ENCODE data around the gene C1QTNF5. TPM values are rescaled to one million over a fixed set of nuclear protein-coding genes. Genes with fewer than 3 reads are reported as not detected.

The C1QTNF5 gene
- total RNA-seq, 1 experiment from 2014 or later, result not detected

GRCh38 chr11:119300198-119300964 is 40.3 kb downstream of the C1QTNF5 start:
- intact Hi-C loops (cut with micrococcal nuclease; ENCODE audit: unreplicated experiment) (no loop called here), in situ Hi-C loops (cut with HindIII; ENCODE audit: low pct_unique_long_range_greater_than_20kb, low sequenced_read_pairs) (no loop called here)
- DNase-seq (ENCODE audit: low read depth, low spot score) (no peak), ATAC-seq (no peak)
- H3K36me3 ChIP-seq (ENCODE audit: control insufficient read depth, insufficient read depth, low read length), result peaks cover 33% of the 10 kb centered on the region
- TF ChIP-seq CTCF (IDR thresholded peaks at IDR 0.05) (no peak), TCF7L2 (IDR thresholded peaks at IDR 0.05; ENCODE audit: low read depth, low read length) (no peak), SIN3A (IDR thresholded peaks at IDR 0.05; ENCODE audit: borderline replicate concordance, insufficient read depth, low read depth, low read length) (no peak), REST (IDR thresholded peaks at IDR 0.05; ENCODE audit: insufficient read depth in 1 of 2, low read depth in 2 of 2, low read length in 1 of 2) (no peak), POLR2AphosphoS5 (IDR thresholded peaks at IDR 0.05; ENCODE audit: low read depth, low read length) (no peak)
- no peaks in the 10 kb centered on the region for H3K4me1 ChIP-seq (ENCODE audit: control insufficient read depth, insufficient read depth, low read length)
- H3K9me3 ChIP-seq (ENCODE audit: control insufficient read depth, insufficient read depth, low read depth, low read length), result no peaks in the 10 kb centered on the region
- H3K27ac ChIP-seq (ENCODE audit: low read length), result no peak overlapping the region
- ChIA-PET POLR2A (no interaction called here), CTCF (no interaction called here)
- BruUV-seq (replicated peaks), result no TSS peak
- no peak overlapping the region for H3K4me3 ChIP-seq (ENCODE audit: low read depth in 2 of 2, low read length in 2 of 2)
- H3K27me3 ChIP-seq (ENCODE audit: control insufficient read depth, insufficient read depth, low read length), result no peaks in the 10 kb centered on the region

GRCh38 chr11:119299416-119299815 is 41.3 kb downstream of the C1QTNF5 start:
- Histone ChIP-seq H3K4me3 (ENCODE audit: low read depth in 2 of 2, low read length in 2 of 2) (no peak overlapping the region), H3K27ac (ENCODE audit: low read length) (no peak overlapping the region), H3K4me1 (ENCODE audit: control insufficient read depth, insufficient read depth, low read length) (no peaks in the 10 kb centered on the region), H3K36me3 (ENCODE audit: control insufficient read depth, insufficient read depth, low read length) (peaks cover 33% of the 10 kb centered on the region), H3K9me3 (ENCODE audit: control insufficient read depth, insufficient read depth, low read depth, low read length) (no peaks in the 10 kb centered on the region), H3K27me3 (ENCODE audit: control insufficient read depth, insufficient read depth, low read length) (no peaks in the 10 kb centered on the region)
- ChIA-PET POLR2A (interaction anchor here (0.6 kb wide), 1 partner anchor 163 kb away, joined by 10 read pairs; no protein-coding TSS in a partner anchor), CTCF (no interaction called here)
- intact Hi-C loops (cut with micrococcal nuclease; ENCODE audit: unreplicated experiment) (no loop called here), in situ Hi-C loops (cut with HindIII; ENCODE audit: low pct_unique_long_range_greater_than_20kb, low sequenced_read_pairs) (no loop called here)
- BruUV-seq (replicated peaks), result no TSS peak
- no peak for TF ChIP-seq POLR2AphosphoS5 (IDR thresholded peaks at IDR 0.05; ENCODE audit: low read depth, low read length)
- TF ChIP-seq TCF7L2 (IDR thresholded peaks at IDR 0.05; ENCODE audit: low read depth, low read length), result no peak
- no peak for TF ChIP-seq CTCF (IDR thresholded peaks at IDR 0.05)
- no peak for TF ChIP-seq REST (IDR thresholded peaks at IDR 0.05; ENCODE audit: insufficient read depth in 1 of 2, low read depth in 2 of 2, low read length in 1 of 2)
- no peak for TF ChIP-seq SIN3A (IDR thresholded peaks at IDR 0.05; ENCODE audit: borderline replicate concordance, insufficient read depth, low read depth, low read length)
- no peak for ATAC-seq
- no peak for DNase-seq (ENCODE audit: low read depth, low spot score)
